GM12874 (cell line): ENCODE data around the gene BMS1.

ENCODE experiments used
- CTCF ChIP-seq: IDR thresholded peaks from 2 replicates; pipeline ENCODE4 v1.5.1; 2011; ENCODE audit warnings: low read depth, mild to moderate bottlenecking, control low read depth, low read length, moderate library complexity; ENCODE audit not compliant: insufficient read depth

BMS1 gene

GRCh38 chr10:42882597-42882996 is 100.0 kb downstream of the BMS1 start:
- no peak for TF ChIP-seq CTCF
